K562 (cell line): ENCODE data around the gene B3GALT4. TPM values are rescaled to one million over a fixed set of nuclear protein-coding genes. Genes with fewer than 3 reads are reported as not detected.

Experiments
- CBFB ChIP-seq: sonication (generic); formaldehyde crosslinking; IDR thresholded peaks from 2 replicates; pipeline ENCODE4 v1.4.0; 2020; ENCODE audit warnings: mild to moderate bottlenecking, missing genetic modification reagents
- CREM ChIP-seq: IDR thresholded peaks from 2 replicates; pipeline ENCODE4 v1.6.1; 2014; ENCODE audit warnings: antibody characterized with exemption, low read depth
- CSDE1 ChIP-seq, 2 experiments: fragments of 450-650 bp; IDR thresholded peaks; 2 replicates each; pipeline ENCODE4 v1.6.1; 2016; ENCODE audit warnings: mild to moderate bottlenecking in 1 of 2
- E4F1 ChIP-seq: fragments of 250-450 bp; sonication (Bioruptor Pico); IDR thresholded peaks from 2 replicates; pipeline ENCODE4 v1.5.0; 2021; ENCODE audit warnings: mild to moderate bottlenecking, borderline replicate concordance
- HDGF ChIP-seq: fragments of 450-650 bp; IDR thresholded peaks from 2 replicates; pipeline ENCODE4 v1.6.1; 2016
- JUN ChIP-seq, 2 experiments: sonication (generic) in 1 of 2; formaldehyde crosslinking in 1 of 2; IDR thresholded peaks; 2 replicates each; pipeline versions ENCODE4 v1.6.1 to v1.8.0; 2012 to 2022; ENCODE audit warnings: borderline replicate concordance in 2 of 2, mild to moderate bottlenecking in 2 of 2, improper control_type of control experiment in 1 of 2, low read depth in 1 of 2, low read length in 1 of 2, missing genetic modification reagents in 1 of 2
- KDM5B ChIP-seq: fragments of 200-600 bp; sonication (generic); IDR thresholded peaks from 2 replicates; pipeline ENCODE4 v1.6.1; 2012; ENCODE audit warnings: low read depth, mild to moderate bottlenecking, moderate library complexity, low read length, control low read depth, inconsistent platforms; ENCODE audit not compliant: insufficient replicate concordance
- NCOA2 ChIP-seq, 2 experiments: fragments of 450-650 bp; IDR thresholded peaks; 2 replicates each; pipeline ENCODE4 v1.6.1; 2018; ENCODE audit warnings: mild to moderate bottlenecking in 2 of 2, moderate library complexity in 1 of 2; ENCODE audit not compliant: partially characterized antibody in 2 of 2
- PHB2 ChIP-seq: fragments of 450-650 bp; IDR thresholded peaks from 2 replicates; pipeline ENCODE4 v1.6.1; 2017; ENCODE audit warnings: low read depth
- POLR2B ChIP-seq: fragments of 450-650 bp; IDR thresholded peaks from 2 replicates; pipeline ENCODE4 v1.6.1; 2018; ENCODE audit warnings: low read depth; ENCODE audit not compliant: partially characterized antibody
- POLR3A ChIP-seq: IDR thresholded peaks from 2 replicates; pipeline ENCODE4 v1.6.1; 2011; ENCODE audit warnings: borderline replicate concordance, mild to moderate bottlenecking, moderate library complexity; ENCODE audit not compliant: insufficient read length, insufficient read depth; ENCODE audit errors: extremely low read depth
- RB1 ChIP-seq: fragments of 450-650 bp; IDR thresholded peaks from 2 replicates; pipeline ENCODE4 v1.6.1; 2017; ENCODE audit warnings: low read depth, mild to moderate bottlenecking
- TEAD4 ChIP-seq, 2 experiments: sonication (generic) in 1 of 2; formaldehyde crosslinking in 1 of 2; IDR thresholded peaks; 2 replicates each; pipeline versions ENCODE4 v1.6.1 to v1.8.0; 2012 to 2022; ENCODE audit warnings: borderline replicate concordance in 1 of 2, inconsistent platforms in 1 of 2, low read length in 1 of 2, mild to moderate bottlenecking in 1 of 2, missing genetic modification reagents in 1 of 2
- ZBTB26 ChIP-seq: fragments of 450-650 bp; formaldehyde crosslinking; IDR thresholded peaks from 2 replicates; pipeline ENCODE4 v1.4.0; 2022; ENCODE audit warnings: missing genetic modification characterization
- ZKSCAN3 ChIP-seq: fragments of 250-450 bp; sonication (Bioruptor Pico); IDR thresholded peaks from 2 replicates; pipeline ENCODE4 v1.4.0; 2020
- ZNF696 ChIP-seq: fragments of 250-450 bp; sonication (Bioruptor Pico); conservative IDR thresholded peaks from 2 replicates; pipeline ENCODE4 v1.4.0; 2020; ENCODE audit warnings: mild to moderate bottlenecking, moderate library complexity
- ZNF79 ChIP-seq: fragments of 250-450 bp; sonication (Bioruptor Pico); IDR thresholded peaks from 2 replicates; pipeline ENCODE4 v1.4.0; 2020; ENCODE audit warnings: low read depth, mild to moderate bottlenecking, moderate library complexity
- polyA plus RNA-seq, 8 experiments: library from polyadenylated mRNA; depleted of rRNA in 4 of 8; stranded (reverse) in 5 of 8; unstranded in 3 of 8; fragments of >200 nt; fragmentation: Nextera tagmentation in 2 of 8; fragmentation: Illumina TruSeq in 1 of 8; extraction: Ambion mirVana in 2 of 8; extraction: Trizol in 1 of 8; gene quantifications; 2 replicates each; pipeline versions ENCODE4 v1.2.1 to v1.2.3, GENCODE V29; 2011 to 2014; ENCODE audit warnings: inconsistent platforms in 1 of 8, missing spikeins in 1 of 8
- total RNA-seq, 7 experiments: library from RNA; depleted of rRNA in 6 of 7; stranded (reverse); fragments of >200 nt in 6 of 7; fragmentation: Illumina TruSeq in 2 of 7; extraction: Trizol in 2 of 7; gene quantifications; 2 replicates each; pipeline versions ENCODE4 v1.2.1 to v1.2.3, GENCODE V29; 2011 to 2021; ENCODE audit warnings: low replicate concordance in 1 of 7

Gene B3GALT4
- total and polyA plus RNA-seq, 9 of the 15 experiments (the other 6 are each of a cell fraction or from before 2014, with no cell fraction given) = 0.11 to 1.3 (median 0.53) TPM; not detected in 1

- TF ChIP-seq E4F1 (CRISPR knock-in tag) (no peak), ZNF79 (CRISPR knock-in tag) (no peak), ZKSCAN3 (CRISPR knock-in tag) (no peak), CSDE1 (IDR thresholded peaks at IDR 0.05) (no peak), PHB2 (no peak), ZBTB26 (CRISPR knock-in tag) (no peak), CREM (peak; percentile 35; the same call in 1 of the 2 replicates), KDM5B (peak; percentile 46), POLR2B (peak; percentile 73), TEAD4 (IDR thresholded peaks at IDR 0.05; ENCODE audit: low read length) (peak; percentile 72), TEAD4 (CRISPR knock-in tag; IDR thresholded peaks at IDR 0.05; ENCODE audit: borderline replicate concordance) (no peak), HDGF (0 out of 2 replicates have a peak, but pooled peaks have one; percentile 37), CBFB (CRISPR knock-in tag) (no peak), POLR3A (no peak), NCOA2 (IDR thresholded peaks at IDR 0.05; ENCODE audit: partially characterized antibody in 2 of 2) (no peak), RB1 (peak; percentile 49; the same call in 1 of the 2 replicates), ZNF696 (CRISPR knock-in tag) (no peak), JUN (IDR thresholded peaks at IDR 0.05; ENCODE audit: borderline replicate concordance, low read depth, low read length) (no peak), JUN (CRISPR knock-in tag; IDR thresholded peaks at IDR 0.05; ENCODE audit: borderline replicate concordance) (0 out of 2 replicates have a peak, but pooled peaks have one; percentile 9)
Observed at GRCh38 chr6:33317669-33318425, 40.9 kb downstream of the B3GALT4 start, which contains the start of gene ZBTB22 (continued).
